Measurements from ENCODE around the gene VAV2.

Gene VAV2

GRCh38 chr9:133950629-133951111, 41.5 kb downstream of the VAV2 start:
- no peak for DNase-seq

DNA sequence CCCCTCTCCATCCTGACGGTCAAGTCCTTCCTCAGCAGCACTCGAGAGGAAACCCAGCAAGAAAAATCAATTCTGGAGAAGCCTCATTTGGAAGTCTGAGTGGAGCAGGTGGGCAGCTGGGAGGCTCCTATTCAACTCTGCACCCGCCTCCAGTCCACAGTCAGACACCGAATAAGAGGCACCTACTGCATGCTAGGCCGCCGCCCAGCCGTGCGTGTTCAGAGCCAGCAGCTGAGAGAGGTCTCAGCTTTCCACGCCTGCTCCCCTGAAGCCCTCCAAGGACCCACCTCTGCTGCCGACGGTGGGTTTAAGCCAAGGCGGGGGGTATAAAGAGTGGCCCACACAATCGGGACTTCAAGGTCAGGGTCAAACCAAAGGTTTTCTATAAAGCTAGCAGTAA, 41.9 kb downstream of the VAV2 start:
- DNase-seq = no peak

GRCh38 chr9:133949486-133950061, 42.5 kb downstream of the VAV2 start:
- DNase-seq = no peak

DNA sequence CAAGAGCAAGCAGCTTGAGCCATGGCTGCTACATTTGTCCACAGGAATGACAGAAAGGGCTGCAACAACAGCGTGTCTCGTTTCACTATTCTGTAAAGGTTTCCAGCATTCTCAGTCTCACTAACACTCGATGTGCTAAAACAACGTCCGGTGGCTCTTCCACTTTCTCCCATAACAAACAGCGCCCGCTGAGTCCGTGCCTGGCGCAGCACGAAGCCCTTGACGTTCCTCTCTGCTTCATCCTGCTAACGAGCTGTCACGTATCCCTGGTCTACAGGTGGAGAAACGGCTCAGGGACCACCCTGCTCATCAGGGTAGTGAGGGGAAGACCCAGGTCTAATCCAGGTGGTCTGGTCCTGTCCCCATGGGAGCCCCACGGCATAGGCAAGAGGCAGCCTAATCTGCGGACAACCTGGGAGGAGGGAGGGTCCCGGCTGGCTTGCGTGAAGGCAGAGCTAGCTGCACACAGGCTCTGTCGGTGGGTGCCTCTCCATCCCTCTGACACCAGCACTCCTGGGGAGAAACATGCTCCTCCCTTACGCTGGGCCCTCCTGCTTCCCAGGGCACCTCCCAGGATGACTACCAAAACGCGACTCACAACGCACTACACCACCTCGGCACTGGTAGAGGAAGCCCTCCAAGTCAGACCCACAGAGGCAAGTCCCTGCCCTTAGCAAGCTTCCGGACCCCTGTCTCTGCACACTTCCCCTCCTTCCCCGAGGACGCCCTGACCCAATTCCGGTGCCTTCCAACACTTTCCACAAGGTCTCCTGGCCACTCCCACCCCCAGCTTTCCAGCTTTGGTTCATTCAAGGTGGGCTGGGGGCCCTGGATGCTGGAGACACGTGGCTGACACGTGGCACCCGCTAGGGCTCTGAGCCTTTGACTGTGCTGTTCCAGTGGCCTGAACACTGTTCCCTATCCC, 43.3 kb downstream of the VAV2 start:
- DNase-seq = no peak

DNA sequence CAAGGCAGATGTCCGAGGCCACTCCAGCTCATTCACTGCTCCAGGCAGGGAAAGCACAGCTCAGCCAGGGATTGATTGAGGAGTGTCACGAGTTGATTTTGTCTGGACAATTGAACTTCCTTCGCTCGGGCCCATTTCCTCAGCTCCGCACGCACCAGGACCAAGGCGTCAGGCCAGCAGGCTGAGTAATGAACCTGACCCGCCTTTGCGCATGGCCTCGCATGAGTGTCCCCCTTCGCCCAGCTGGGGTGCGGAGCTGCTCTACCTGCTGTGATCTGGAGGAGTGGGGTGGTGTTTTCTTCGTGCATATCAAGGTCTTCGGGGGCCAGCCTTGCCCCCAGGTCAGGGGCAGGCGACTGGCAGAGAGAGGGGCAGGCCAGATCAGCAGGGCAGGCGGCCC, 44.0 kb downstream of the VAV2 start:
- DNase-seq = no peak

- no peak for DNase-seq
Measured at GRCh38 chr9:133946840-133947486, 45.2 kb downstream of the VAV2 start.

GRCh38 chr9:133945977-133946753, 46.0 kb downstream of the VAV2 start:
- DNase-seq = no peak

- DNase-seq = no peak
Measured at GRCh38 chr9:133945314-133945975, 46.7 kb downstream of the VAV2 start.

DNA sequence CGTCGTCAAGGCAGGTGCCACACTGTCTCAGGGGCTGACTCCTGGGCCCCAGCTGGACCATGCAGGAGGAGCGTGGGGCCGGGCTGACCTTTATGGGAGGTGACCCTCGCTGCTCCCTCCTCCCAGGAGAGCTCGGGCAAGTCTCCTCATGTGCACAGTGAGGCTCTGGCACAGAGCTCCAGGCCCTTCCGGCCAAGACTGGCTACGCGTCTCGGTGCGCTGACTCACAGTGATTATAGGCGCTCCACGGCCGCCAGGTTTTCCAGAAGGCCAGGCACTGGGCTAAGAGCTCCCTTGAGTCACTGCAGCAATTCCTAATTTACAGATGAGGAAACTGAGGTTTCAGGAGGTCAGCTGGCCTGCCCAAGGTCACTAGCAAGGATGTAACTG, 47.4 kb downstream of the VAV2 start:
- no peak for DNase-seq

GRCh38 chr9:133943781-133944745, 48.1 kb downstream of the VAV2 start:
- DNase-seq = no peak

DNA sequence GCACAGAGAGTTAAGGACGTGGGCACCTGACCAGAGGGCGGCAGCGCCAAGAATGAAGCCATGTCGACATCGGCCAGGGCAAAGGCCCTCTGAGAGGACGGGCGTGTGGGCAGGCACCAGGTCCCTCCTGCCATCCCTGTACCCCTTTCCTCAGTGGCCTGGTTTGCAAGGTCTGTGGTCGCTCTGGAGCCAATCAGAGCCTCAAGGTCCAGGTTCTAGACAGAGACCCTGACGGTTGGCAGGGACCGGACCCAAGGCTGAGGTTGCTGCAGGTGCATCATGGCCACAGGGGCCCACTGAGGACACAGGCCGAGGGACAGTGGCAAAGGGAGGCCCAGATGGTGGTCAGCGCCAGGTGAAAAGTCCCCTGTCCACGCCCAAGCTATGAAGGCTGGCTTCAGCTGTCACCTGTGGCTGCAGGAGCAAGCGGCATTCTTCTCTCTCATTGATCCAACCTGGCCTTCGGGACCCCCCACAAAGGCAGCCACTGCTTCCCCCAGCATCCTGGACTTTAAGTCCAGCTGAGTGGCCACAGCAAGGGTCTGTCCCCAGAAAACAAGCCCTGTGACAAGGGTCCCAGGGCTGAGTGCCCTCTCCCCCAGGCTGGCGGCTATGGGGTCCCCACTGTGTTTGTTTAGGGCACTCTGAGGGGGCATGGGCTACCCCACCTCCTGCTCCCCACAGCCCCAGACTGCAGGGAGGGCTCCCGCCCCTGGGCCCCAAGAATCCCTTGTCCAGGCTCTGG, 48.9 kb downstream of the VAV2 start:
- DNase-seq = no peak

DNA sequence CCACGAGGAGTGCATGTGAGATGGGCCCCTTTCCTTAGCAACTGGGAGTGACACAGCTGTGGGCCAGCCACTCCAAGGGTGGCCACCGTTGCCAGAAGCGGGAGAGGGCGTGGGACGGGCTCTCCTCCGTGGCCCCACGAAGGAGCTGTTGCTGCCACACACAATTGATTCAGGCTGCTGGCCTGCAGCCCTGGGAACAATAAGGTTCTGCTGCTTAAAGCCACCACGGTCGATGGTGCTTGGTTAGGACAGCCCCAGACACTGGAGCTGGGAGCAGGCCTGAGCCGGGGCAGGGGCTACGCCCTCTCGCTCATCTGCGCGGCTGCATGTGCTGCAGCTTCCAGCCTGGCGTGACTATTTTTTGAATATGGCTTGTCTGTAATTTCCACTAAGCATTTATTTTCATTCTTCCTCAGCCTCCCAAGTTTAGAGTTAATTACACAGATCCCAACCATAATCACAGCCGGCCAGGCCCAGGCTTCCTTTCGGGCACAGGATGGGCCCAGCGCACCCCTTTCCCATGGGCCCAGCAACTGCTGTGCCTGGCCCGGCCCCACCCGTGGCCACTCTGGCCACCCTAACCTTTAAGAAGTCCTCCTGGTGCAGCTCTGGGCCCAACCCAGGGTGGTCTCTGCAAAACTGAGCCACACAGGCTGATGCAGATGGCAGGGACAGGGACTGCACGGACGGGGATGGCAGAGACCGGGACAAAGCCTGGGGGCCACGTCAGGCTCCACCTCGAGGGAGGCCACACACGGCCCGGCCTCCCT, 49.7 kb downstream of the VAV2 start:
- no peak for DNase-seq

DNA sequence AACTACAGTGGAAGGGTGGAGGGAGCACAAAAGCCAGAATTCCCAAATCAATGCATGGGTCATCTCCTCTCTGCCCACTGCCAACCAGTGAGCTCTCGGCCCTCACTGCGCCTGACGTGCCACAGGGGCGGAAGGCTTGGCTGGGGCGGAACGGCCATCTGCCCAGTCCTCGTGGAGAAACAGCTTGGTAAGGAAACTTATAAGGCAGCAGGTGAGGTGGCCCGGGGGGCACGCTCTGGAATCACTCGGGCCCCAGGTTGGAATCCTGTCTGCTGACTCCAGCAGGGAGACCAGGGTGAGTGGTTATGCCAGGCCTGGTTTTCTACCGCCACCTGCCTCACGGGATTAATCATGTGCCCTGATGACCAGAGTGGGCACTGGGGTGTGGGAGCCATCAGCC, 52.3 kb downstream of the VAV2 start:
- DNase-seq = no peak

GRCh38 chr9:133939171-133939785, 52.8 kb downstream of the VAV2 start:
- DNase-seq = no peak

- no peak for DNase-seq
Measured at GRCh38 chr9:133938753-133939152, 53.4 kb downstream of the VAV2 start.

DNA sequence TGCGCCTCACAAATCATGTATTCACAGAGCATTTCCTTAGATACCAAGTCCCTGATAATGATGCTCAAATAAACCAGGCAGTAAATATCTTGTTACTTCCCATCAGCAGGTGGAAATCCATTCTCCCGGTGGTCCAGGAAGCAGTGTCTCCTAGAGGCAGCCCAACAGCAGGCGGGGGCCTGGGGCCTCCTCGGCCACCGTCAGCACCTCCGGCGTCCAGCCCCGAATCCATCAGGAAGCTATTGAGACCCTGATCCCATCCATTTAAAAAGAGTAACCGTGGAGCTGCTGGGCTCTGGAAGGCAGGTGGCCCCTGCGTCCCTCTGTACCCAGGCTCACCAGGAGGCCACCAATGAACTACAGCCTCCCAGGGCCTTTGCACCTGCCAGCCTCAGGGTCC, 54.0 kb downstream of the VAV2 start:
- no peak for DNase-seq

GRCh38 chr9:133937120-133937519, 55.0 kb downstream of the VAV2 start:
- DNase-seq = no peak

DNA sequence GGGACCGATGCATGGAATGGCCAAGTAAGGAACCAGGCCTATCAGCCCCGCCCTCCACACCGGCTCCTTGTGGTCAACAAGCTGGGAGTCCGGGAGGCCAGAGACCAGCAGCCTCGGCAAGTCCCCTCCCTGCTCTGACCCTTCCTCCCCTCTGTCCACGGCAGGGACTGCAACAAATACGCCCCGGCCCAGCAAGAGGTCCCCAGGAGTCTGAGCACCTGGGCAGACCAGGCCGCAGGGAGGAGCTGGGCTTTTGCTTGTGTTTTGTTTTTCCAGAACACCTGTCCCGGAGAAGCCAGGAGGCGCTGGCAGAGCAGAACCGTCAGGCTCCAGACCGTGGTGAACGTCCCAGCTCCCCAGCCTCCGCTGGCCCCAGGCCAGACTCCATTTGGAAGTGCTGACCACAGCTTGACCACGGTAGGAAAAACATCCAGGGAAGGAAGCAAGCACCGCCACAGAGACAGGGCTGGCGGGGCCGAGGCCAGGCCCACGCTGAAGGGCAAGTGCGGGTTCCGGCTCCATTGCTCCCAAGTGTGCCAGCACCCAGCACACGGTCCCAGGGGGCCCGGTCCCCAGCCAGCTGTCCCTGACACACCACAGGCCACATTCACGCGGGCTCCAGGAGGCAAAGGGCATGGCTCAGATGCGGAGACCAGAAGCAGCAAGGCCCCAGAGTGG, 56.7 kb downstream of the VAV2 start:
- DNase-seq = no peak

Data from activated gamma-delta T cell treated with Interleukin-2 at 50 U/mL for 16 hours (primary cell).